OCI-LY1 (cell line): ENCODE measurements around the gene PP2D1.

Experiments
- H2AFZ ChIP-seq: fragments of 200-600 bp; sonication (generic), shearing (Covaris generic); 2 replicates; pipeline ENCODE4 v1.6.0; 2014; ENCODE audit warnings: antibody characterized with exemption, mild to moderate bottlenecking, low read length
- H3F3A ChIP-seq: fragments of 200-600 bp; sonication (generic), shearing (Covaris generic); 2 replicates; pipeline ENCODE4 v1.6.0; 2014; ENCODE audit warnings: mild to moderate bottlenecking, antibody characterized with exemption, low read length, moderate library complexity; ENCODE audit not compliant: insufficient read depth
- H3K27ac ChIP-seq: fragments of 200-600 bp; sonication (generic); 2 replicates; pipeline ENCODE4 v1.5.1; 2014; ENCODE audit warnings: low read length, mixed run types, mild to moderate bottlenecking, low read depth; ENCODE audit not compliant: poor library complexity, severe bottlenecking
- H3K27me3 ChIP-seq: fragments of 200-600 bp; sonication (generic); 2 replicates; pipeline ENCODE4 v1.6.0; 2014; ENCODE audit warnings: antibody characterized with exemption, mild to moderate bottlenecking, low read length, moderate library complexity; ENCODE audit not compliant: insufficient read depth
- H3K36me3 ChIP-seq: fragments of 200-600 bp; sonication (generic); 2 replicates; pipeline ENCODE4 v1.6.1; 2014; ENCODE audit warnings: mild to moderate bottlenecking, antibody characterized with exemption, low read length, moderate library complexity, mixed read lengths; ENCODE audit not compliant: insufficient read depth
- H3K4me1 ChIP-seq: fragments of 200-600 bp; sonication (generic); 2 replicates; pipeline ENCODE4 v1.5.1; 2014; ENCODE audit warnings: mild to moderate bottlenecking, low read length, moderate library complexity; ENCODE audit not compliant: insufficient read depth, severe bottlenecking
- H3K4me2 ChIP-seq: fragments of 200-600 bp; sonication (generic), shearing (Covaris generic); 2 replicates; pipeline ENCODE4 v1.6.1; 2014; ENCODE audit warnings: low read length
- H3K4me3 ChIP-seq: fragments of 200-600 bp; sonication (generic); 2 replicates; pipeline ENCODE4 v1.5.1; 2014; ENCODE audit warnings: low read length, low read depth, mild to moderate bottlenecking, mixed read lengths; ENCODE audit not compliant: poor library complexity, severe bottlenecking
- H3K79me2 ChIP-seq: fragments of 200-600 bp; shearing (Covaris generic); 2 replicates; pipeline ENCODE4 v1.6.1; 2016; ENCODE audit warnings: mixed run types, low read length, mixed read lengths; ENCODE audit not compliant: insufficient read depth
- H3K9ac ChIP-seq: fragments of 200-600 bp; sonication (generic), shearing (Covaris generic); 2 replicates; pipeline ENCODE4 v1.6.1; 2014; ENCODE audit warnings: mild to moderate bottlenecking, low read length, mixed read lengths
- H3K9me2 ChIP-seq: fragments of 200-600 bp; sonication (generic), shearing (Covaris generic); 2 replicates; pipeline ENCODE4 v1.6.1; 2014; ENCODE audit warnings: low read depth, mild to moderate bottlenecking, low read length, mixed read lengths
- H3K9me3 ChIP-seq: fragments of 200-600 bp; shearing (Covaris generic); 2 replicates; pipeline ENCODE4 v1.6.1; 2014; ENCODE audit warnings: low read length, mixed read lengths
- H4K20me1 ChIP-seq: fragments of 200-600 bp; sonication (generic), shearing (Covaris generic); 2 replicates; pipeline ENCODE4 v1.6.0; 2016; ENCODE audit warnings: mild to moderate bottlenecking, low read length; ENCODE audit not compliant: insufficient read depth
- CTCF ChIP-seq: fragments of 200-600 bp; sonication (generic), shearing (Covaris generic); IDR thresholded peaks from 2 replicates; pipeline ENCODE4 v1.5.1; 2017; ENCODE audit warnings: mild to moderate bottlenecking, antibody characterized with exemption, low read length, moderate library complexity, mixed read lengths
- EZH2 ChIP-seq: fragments of 200-600 bp; sonication (generic), shearing (Covaris generic); IDR thresholded peaks from 2 replicates; pipeline ENCODE4 v1.8.0; 2017; ENCODE audit warnings: borderline replicate concordance, mixed run types, mild to moderate bottlenecking, antibody characterized with exemption, low read length, moderate library complexity, mixed read lengths

PP2D1 gene

DNA sequence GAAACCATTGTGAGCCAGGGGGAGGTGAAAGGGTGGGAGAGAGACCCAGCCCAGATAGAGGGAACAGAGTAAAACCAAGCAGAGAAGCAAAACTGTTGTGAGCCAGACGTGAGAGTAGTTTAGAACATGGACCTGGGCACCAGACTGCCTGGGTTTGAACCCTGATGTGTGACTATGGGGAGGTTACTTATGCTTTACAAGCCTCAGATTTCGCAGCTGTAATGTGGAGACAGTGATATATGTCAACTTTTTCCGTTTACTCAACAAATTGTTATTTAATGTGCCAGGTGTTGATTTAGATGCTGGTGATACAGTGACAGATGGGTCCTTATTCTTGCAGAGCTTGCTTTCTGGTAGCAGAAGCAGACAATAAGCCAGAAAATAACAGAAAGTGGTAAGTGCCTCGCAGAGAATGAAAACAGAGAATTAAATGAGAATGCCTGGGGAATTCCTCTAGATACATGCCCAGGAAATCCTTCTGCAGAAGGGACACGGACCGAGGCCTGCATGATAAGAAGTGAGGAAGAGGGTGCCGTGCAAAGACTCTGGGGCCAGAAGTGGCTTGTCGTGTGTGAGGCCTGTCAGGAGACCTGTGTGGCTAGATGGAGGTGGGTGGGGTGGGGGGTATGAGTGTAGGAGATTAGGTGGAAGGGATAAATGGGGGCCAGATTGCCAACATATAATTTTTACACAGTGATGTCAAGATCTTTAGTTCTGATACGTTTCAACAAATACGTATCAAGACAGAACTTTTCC is 43.1 kb upstream of the PP2D1 start:
- Histone ChIP-seq H3K79me2 (peaks cover 39% of the 10 kb centered on the region), H3K9me3 (no peaks in the 10 kb centered on the region), H3K4me3 (peak overlapping the region; percentile 23), H3K9ac (peak overlapping the region; percentile 47; the same call in 1 of the 2 replicates), H3K27ac (peak overlapping the region; percentile 94), H3K4me1 (peaks cover 38% of the 10 kb centered on the region), H3F3A (0 out of 2 replicates have a peak, but pooled peaks cover 6% of the 10 kb centered on the region), H3K4me2 (peak overlapping the region; percentile 63), H2AFZ (no peak overlapping the region), H4K20me1 (no peaks in the 10 kb centered on the region), H3K36me3 (no peaks in the 10 kb centered on the region), H3K27me3 (no peaks in the 10 kb centered on the region), H3K9me2 (no peaks in the 10 kb centered on the region)
- TF ChIP-seq CTCF (no peak), EZH2 (no peak)

- no peaks in the 10 kb centered on the region for H3K9me2 ChIP-seq
- H3K4me3 ChIP-seq = peak overlapping the region; percentile 23
- H3K36me3 ChIP-seq = no peaks in the 10 kb centered on the region
- no peak overlapping the region for H2AFZ ChIP-seq
- H3K9me3 ChIP-seq = no peaks in the 10 kb centered on the region
- H3K4me2 ChIP-seq = peak overlapping the region; percentile 63
- peaks cover 41% of the 10 kb centered on the region for H3K4me1 ChIP-seq
- H3K27ac ChIP-seq = peak overlapping the region; percentile 94
- H3K79me2 ChIP-seq = peaks cover 35% of the 10 kb centered on the region
- H4K20me1 ChIP-seq = no peaks in the 10 kb centered on the region
- H3K27me3 ChIP-seq = no peaks in the 10 kb centered on the region
- peak overlapping the region; percentile 47; the same call in 1 of the 2 replicates for H3K9ac ChIP-seq
- H3F3A ChIP-seq = 0 out of 2 replicates have a peak, but pooled peaks cover 6% of the 10 kb centered on the region
- no peak for TF ChIP-seq EZH2
- TF ChIP-seq CTCF = no peak
These were observed 42.5 kb upstream of the PP2D1 start for GRCh38 chr3:20054549-20054987.

GRCh38 chr3:20052851-20053250 is 40.8 kb upstream of the PP2D1 start:
- no peaks in the 10 kb centered on the region for H3K36me3 ChIP-seq
- H3K4me3 ChIP-seq = no peak overlapping the region
- TF ChIP-seq CTCF (no peak), EZH2 (no peak)
- peak overlapping the region; percentile 34 for H3K27ac ChIP-seq
- H3K27me3 ChIP-seq = no peaks in the 10 kb centered on the region
- H3K9me3 ChIP-seq = no peaks in the 10 kb centered on the region
- H3F3A ChIP-seq = 0 out of 2 replicates have a peak, but pooled peaks cover 6% of the 10 kb centered on the region
- peaks cover 31% of the 10 kb centered on the region for H3K79me2 ChIP-seq
- no peaks in the 10 kb centered on the region for H4K20me1 ChIP-seq
- no peaks in the 10 kb centered on the region for H3K9me2 ChIP-seq
- H3K4me2 ChIP-seq = no peak overlapping the region
- no peak overlapping the region for H2AFZ ChIP-seq
- H3K9ac ChIP-seq = no peak overlapping the region
- H3K4me1 ChIP-seq = peaks cover 59% of the 10 kb centered on the region
